ENCODE data around the gene IPMK.

Gene IPMK

GRCh38 chr10:58267713-58268453 lies at the start of gene IPMK:
Gene IPMK, minus strand, starts transcription at chr10:58267894. Its CDS starts 283 bp downstream, at chr10:58267611.
- DNase-seq (ENCODE audit: low read depth) = peak; percentile 88

GRCh38 chr10:58316874-58317273 lies 49.2 kb upstream of the IPMK start:
- DNase-seq (ENCODE audit: low read depth) = no peak

- no peak for DNase-seq (ENCODE audit: low read depth)
Observed at GRCh38 chr10:58311026-58311425, 43.3 kb upstream of the IPMK start.

- DNase-seq (ENCODE audit: low read depth) = no peak
Observed at GRCh38 chr10:58307676-58308075, 40.0 kb upstream of the IPMK start.

GRCh38 chr10:58305821-58306220 lies 38.1 kb upstream of the IPMK start:
- DNase-seq (ENCODE audit: low read depth) = no peak

GRCh38 chr10:58304099-58304633 lies 36.5 kb upstream of the IPMK start:
- DNase-seq (ENCODE audit: low read depth) = no peak

GRCh38 chr10:58302254-58302653 lies 34.6 kb upstream of the IPMK start:
- no peak for DNase-seq (ENCODE audit: low read depth)

GRCh38 chr10:58300676-58301075 lies 33.0 kb upstream of the IPMK start:
- no peak for DNase-seq (ENCODE audit: low read depth)

GRCh38 chr10:58299580-58299979 lies 31.9 kb upstream of the IPMK start:
- peak; percentile 42 for DNase-seq (ENCODE audit: low read depth)

- DNase-seq (ENCODE audit: low read depth) = no peak
Observed at GRCh38 chr10:58293989-58294388, 26.3 kb upstream of the IPMK start.

GRCh38 chr10:58291538-58292174 lies 24.0 kb upstream of the IPMK start:
- DNase-seq (ENCODE audit: low read depth) = peak; percentile 8

GRCh38 chr10:58282615-58283014 lies 14.9 kb upstream of the IPMK start:
- DNase-seq (ENCODE audit: low read depth) = no peak

- no peak for DNase-seq (ENCODE audit: low read depth)
Observed at GRCh38 chr10:58281092-58281752, 13.5 kb upstream of the IPMK start.

- no peak for DNase-seq (ENCODE audit: low read depth)
Observed at GRCh38 chr10:58280477-58280876, 12.8 kb upstream of the IPMK start.

- DNase-seq (ENCODE audit: low read depth) = no peak
Observed at GRCh38 chr10:58278962-58279307, 11.2 kb upstream of the IPMK start.

- no peak for DNase-seq (ENCODE audit: low read depth)
Observed at GRCh38 chr10:58278274-58278961, 10.7 kb upstream of the IPMK start.

- DNase-seq (ENCODE audit: low read depth) = no peak
Observed at GRCh38 chr10:58275908-58276307, 8.2 kb upstream of the IPMK start.

- DNase-seq (ENCODE audit: low read depth) = no peak
Observed at GRCh38 chr10:58275261-58275660, 7.6 kb upstream of the IPMK start.

GRCh38 chr10:58269782-58270290 lies 2.1 kb upstream of the IPMK start:
- DNase-seq (ENCODE audit: low read depth) = no peak

- peak; percentile 89 for DNase-seq (ENCODE audit: low read depth)
Observed at GRCh38 chr10:58268946-58269781, 1.5 kb upstream of the IPMK start, which contains the start of gene CISD1. Gene CISD1, plus strand, starts transcription at chr10:58269162. Its CDS starts 112 bp downstream, at chr10:58269274.

GRCh38 chr10:58268454-58268945 lies 806 bp upstream of the IPMK start:
- no peak for DNase-seq (ENCODE audit: low read depth)
